Stimulated activated CD4-positive, alpha-beta T cell treated with anti-CD3 and anti-CD28 coated beads, TNF-alpha, amount 100 ng/mL, for 4 hours (primary cell): ENCODE measurements around the gene BNC2.
"Not testable (repeated sequence)": the region's sequence is repeated elsewhere in the genome, so short reads cannot be mapped to it uniquely, and the experiment has no call there.

ENCODE experiments used
- DNase-seq, 3 experiments: peaks; one replicate each; pipeline ENCODE4 v3.0.0-alpha.2; 2020; ENCODE audit warnings: low read depth in 3 of 3

BNC2 gene, protein sequence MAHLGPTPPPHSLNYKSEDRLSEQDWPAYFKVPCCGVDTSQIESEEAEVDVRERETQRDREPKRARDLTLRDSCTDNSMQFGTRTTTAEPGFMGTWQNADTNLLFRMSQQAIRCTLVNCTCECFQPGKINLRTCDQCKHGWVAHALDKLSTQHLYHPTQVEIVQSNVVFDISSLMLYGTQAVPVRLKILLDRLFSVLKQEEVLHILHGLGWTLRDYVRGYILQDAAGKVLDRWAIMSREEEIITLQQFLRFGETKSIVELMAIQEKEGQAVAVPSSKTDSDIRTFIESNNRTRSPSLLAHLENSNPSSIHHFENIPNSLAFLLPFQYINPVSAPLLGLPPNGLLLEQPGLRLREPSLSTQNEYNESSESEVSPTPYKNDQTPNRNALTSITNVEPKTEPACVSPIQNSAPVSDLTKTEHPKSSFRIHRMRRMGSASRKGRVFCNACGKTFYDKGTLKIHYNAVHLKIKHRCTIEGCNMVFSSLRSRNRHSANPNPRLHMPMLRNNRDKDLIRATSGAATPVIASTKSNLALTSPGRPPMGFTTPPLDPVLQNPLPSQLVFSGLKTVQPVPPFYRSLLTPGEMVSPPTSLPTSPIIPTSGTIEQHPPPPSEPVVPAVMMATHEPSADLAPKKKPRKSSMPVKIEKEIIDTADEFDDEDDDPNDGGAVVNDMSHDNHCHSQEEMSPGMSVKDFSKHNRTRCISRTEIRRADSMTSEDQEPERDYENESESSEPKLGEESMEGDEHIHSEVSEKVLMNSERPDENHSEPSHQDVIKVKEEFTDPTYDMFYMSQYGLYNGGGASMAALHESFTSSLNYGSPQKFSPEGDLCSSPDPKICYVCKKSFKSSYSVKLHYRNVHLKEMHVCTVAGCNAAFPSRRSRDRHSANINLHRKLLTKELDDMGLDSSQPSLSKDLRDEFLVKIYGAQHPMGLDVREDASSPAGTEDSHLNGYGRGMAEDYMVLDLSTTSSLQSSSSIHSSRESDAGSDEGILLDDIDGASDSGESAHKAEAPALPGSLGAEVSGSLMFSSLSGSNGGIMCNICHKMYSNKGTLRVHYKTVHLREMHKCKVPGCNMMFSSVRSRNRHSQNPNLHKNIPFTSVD

DNA sequence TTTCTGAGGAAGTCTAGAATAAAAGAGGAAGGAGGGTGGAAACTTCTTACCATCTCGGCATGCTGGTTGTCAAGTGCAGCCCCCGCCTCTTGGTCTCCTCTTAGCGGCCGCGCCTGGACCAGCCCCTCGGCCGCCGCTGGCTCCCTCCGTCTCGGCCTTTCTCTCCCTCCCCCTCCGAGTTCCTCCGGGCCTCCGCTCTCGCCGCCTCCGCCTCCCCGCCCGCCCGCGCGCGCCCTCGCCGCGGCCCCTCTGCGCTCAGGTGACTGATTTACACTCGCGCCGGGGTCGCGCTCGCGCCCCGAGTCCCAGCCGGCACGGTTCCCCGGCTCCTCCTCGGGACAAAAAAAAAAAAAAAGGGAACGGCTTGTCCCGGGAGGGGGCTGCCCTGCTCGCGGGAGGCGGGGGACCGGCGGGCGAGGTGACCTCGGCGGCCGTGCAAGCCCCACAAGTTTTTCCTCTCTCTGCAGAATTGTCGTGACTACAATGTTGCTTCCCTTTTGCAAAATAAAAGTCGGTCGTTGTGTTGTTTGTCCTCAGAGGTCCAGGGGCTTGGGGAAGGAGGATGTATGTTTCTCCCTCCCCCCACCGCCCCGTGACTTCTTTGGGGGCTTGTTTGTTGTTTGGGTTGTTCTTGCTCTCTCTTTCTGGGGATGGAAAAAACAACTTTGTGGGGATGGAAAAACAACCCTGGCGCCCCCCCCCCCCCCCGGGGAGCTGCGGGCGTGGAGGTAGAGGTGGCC, at the start of gene BNC2:
Gene BNC2 (minus strand): TSS at position 75 of the 740 bp plus-strand sequence. CDS start 22 bp downstream, at position 53.
- no peak for DNase-seq

DNA sequence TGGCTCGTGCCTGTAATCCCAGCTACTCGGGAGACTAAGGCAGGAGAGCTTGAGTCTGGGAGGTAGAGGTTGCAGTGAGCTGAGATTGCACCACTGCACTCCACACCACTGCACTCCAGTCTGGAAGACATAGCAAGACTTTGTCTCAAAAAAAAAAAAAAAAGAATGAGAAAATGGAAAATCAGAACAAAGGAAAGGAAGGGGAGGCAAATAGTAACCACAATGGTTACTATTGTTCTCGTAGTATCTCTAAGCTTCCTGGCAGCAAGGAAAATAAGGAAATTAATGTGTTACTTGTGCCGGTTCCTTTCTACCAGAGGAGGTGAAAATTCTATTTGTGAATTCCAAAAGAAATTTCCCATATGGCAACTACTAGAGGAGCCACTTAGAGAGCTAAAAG, 48.5 kb upstream of the BNC2 start:
- DNase-seq: no peak

DNA sequence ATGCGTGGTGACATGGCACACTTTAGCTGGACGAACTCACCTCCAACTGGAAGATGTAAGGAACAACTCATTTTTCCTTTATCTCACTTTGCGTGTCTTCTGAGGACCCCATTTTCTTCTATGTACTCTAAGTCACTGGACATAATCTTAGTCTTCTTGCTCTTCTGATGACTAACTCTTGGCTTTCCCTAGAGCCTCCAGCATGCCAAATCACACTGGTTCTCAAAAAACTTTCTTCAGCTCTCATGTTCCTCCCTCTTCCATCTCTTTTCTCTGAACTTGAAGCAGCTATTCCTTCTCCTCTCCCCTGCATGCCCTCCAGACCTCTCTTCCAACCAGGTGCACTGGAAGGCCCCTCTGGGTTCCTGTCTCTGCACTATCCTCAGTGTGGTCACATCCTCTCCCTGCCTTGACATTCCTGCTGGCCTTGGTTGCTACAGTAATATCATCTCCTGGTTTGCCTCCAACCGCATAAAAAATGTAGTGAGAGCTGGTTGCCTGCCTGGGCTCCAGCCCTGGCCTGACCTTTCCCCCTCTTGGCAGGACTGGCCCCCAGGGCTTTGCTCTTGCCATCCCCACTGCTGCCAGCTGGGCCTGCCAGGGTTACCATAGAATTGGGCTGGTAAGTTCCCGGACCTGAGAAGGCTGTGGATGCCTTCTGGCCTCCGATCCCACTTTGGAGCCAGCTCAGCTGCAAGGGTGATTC, 44.8 kb upstream of the BNC2 start:
- DNase-seq: no peak

DNA sequence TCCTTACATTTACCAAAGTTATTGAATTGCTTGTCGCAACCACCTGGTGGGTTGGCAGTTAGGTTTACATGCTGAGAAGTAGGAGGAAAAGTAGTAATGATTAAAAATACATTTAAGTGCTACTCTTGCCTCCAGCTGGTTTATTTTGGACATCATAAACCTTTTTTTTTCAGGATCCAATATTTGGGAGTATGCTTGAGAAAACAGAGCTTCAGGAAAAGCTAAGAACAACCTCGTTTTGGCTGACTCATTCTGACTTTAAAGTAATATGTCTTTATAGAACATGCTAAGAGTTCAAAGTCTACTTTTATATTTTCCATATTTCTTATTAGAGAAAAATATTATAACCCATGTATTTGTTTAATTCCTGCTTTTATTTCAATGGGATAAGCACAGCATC, 41.7 kb upstream of the BNC2 start:
- no peak for DNase-seq

DNA sequence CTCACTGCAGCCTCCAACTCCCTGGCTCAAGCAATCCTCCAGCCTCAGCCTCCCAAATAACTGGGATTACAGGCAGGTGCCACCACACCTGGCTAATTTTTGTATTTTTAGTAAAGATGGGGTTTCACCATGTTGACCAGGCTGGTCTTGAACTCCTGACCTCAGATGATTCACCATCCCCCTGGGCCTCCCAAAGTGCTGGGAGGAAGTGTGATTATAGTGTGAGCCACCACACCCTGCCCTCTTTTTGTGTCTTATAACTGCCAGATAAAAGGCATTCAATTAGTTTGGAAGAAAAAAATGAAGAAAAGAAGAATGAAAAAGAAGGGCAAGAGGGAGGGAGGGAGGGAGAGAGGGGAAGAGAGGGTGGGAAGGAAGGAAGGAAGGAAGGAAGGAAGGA, 37.7 kb upstream of the BNC2 start:
- not testable (repeated sequence) for DNase-seq

DNA sequence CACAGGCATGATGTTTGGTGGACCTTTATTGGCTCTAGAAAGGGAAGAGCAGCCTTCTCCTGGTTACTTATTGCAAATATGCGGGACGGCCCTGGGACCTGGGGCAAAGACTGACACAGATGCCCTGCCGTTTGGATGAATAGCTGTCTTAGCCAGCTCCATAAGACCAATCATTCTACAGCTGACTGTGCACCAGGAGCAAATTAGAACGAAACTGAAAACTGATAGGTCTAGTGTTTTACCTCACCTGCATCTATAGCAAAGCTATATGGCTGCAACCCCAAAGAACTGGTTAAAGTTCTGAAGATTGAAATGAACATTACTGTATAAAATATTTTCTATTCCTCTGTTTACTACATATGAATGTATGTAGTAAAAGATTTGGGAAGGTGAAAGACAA, 34.2 kb upstream of the BNC2 start:
- DNase-seq: no peak

DNA sequence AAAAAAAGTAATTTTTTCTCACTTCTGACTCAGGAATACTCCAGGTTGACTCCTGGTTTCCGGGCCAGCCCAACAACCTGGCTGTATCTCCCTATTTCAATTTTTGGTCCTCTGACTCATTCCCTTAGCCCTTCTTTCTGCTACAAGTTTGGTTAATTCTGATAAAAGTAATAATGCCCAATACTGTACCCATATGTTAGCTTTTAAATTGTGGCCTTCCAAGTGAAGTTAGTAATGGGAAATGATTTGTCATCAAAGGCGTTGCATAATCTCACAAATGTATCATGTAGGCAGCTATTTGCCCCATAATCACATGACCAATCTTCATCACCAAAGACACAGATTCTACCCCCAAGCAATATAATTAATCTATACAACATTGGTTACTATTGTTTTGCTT, 31.1 kb upstream of the BNC2 start:
- DNase-seq: no peak

DNA sequence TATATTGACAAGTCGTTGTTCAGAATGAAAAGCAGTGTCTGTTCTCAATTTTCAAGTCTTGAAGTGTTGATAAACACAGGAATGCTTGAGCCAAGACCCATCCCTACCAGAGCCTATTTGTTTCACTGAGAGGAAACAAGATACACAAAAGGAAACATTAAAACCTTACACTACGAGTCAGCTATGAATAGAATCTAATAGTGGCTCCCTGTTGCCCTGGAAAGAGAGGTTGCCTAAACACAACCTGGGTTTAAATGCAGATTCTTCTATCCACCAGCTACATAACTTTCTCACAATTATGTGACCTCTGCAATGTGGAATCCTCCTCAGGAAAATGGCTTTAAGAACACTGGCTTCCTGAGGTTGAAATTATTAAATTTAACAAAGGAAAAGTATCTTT, 29.1 kb upstream of the BNC2 start:
- no peak for DNase-seq

DNA sequence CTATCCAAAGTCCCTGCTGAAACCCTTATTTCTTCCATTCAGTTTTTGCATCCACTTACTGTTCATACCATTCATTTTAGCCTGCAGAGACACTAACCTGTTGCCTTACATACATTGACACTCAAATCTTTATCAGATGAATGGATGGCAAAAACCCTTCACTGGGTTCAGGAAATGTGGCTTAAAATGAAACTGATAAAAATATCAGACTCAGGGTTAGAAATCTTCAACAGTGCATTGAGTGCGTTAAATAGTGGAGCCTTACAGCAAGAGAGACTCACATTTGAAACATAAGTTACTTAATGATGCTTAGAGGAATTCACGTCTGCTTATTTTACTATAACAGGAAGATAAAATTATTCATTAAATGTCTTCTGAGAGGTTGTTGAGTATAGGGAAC, 28.0 kb upstream of the BNC2 start:
- no peak for DNase-seq

DNA sequence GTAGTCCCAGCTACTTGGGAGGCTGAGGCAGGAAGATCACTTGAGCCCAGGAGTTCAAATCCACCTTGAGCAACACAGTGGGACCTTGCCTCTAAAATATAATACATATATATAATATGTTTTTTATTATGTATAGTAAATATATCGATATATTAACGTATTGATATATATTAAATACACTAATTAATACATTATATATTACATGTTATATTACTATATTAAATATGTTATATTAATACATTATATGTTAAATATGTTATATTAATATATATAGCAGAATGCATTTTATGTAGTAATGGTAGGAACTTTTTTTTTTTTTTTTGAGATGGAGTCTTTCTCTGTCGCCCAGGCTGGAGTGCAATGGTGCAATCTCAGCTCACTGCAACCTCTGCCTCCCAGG, 18.1 kb upstream of the BNC2 start:
- DNase-seq: no peak

DNA sequence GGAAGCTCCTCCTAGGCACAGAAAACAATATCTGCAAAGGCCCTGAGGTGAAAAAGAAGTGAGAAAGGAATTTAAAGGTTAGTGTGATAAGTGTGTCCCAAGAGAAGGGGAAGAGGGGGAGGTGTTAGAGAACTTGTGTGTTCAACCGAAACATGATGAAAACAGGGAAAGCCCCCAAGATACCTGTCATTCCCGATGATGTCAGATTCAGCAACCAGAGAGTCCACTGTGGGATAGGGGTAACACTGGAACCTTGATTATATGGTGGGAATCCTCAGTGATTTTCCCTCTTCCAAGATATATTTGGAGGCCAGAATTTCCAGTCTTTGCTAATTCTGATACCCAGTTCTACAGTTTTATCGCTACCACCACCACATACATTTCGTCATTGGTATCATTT, 15.5 kb upstream of the BNC2 start:
- DNase-seq: no peak

DNA sequence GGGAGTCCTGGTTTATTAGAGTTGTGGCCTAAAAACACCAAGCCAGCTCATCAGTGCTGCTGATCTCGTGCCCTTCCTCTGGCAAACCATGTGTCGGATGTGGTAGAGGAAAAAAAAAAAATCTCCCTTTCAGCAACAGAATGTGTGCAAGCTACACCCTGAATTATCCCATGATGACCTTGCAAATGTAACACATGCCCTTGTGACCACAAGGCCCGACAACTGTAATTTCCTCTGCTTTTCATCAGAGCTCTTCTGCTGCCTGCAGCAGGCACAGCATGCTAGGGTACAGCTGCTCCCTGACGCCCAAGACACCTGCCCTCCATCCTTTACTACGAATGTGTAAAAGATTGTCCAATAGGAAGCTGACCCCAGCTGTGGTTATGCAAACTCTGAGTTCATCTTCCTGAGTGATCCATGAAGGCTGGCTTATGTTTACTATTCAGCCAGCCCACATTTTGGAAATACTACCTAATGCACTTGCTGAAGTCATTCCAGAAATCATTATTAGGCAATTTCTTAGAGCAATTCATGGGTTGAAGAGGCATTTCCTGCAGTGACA, 14.6 kb upstream of the BNC2 start:
- no peak for DNase-seq

DNA sequence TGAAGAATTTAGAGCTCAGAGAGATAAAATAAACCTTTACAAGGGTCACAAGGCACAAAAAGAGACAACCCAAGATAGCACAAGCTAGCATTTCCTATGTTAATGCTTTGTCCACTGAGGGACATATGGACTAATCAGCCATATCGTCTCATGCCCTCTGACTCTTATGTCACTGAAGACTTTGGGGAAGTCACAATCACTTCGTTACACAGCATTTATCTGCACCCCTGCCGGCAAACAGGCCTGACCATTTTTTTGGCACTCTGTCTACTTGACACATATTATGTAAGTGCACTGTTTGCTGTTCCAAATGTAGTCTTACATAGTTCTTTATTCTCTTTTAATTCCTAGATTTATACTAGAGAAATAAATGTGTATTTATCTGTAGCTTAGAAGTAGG, 13.9 kb upstream of the BNC2 start:
- DNase-seq: no peak

DNA sequence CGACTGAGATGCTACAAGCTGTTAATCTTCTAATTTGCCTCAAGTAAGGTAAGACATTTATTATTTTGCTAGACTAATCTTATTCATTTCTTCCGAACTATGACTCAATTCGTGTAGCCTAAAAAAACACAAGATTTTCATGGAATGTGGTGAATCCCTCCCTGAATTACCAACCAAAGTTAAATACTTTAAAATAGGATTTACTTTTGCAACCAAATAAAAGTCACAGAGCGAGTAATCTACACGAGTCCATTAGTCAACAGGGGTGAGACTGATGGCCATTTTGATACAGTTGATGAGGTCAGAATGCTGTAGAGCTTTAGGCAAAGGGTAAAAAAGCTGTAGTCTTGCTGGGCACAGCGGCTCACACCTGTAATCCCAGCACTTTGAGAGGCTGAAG, 13.1 kb upstream of the BNC2 start:
- no peak for DNase-seq

DNA sequence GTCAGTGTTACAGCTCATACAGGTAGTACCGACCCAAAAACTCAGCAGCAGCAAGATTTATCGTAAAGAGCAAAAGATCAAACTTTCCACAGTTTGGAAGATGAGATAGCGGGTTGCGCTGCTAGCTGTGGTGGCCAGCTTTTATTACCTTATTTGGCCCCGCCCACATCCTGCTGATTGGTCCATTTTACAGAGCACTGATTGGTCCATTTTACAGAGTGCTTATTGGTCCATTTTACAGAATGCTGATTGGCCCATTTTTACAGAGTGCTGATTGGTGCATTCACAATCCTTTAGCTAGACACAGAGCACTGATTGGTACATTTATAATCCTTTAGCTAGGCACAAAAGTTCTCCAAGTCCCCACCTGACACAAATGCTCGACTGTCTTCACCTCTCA, 12.0 kb upstream of the BNC2 start:
- not testable (repeated sequence) for DNase-seq

DNA sequence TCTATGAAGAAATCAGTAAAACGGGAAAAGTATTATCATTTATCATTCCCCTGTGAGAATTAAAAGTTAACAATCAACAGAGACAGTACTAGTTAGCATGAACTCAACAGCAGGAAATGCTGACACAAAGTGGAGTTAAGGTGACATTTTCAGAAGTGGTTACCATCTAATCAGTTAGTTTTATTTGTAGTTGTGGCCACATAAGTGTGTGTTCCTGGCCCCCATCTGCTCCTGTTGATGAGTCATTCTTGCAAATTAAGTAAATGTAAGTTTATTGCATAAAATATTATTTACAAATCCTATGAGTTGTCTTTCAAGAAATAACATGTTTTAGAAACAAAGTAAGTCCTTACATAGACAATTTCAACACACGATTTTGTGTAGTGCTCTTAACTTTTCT, 8.9 kb upstream of the BNC2 start:
- DNase-seq: no peak

DNA sequence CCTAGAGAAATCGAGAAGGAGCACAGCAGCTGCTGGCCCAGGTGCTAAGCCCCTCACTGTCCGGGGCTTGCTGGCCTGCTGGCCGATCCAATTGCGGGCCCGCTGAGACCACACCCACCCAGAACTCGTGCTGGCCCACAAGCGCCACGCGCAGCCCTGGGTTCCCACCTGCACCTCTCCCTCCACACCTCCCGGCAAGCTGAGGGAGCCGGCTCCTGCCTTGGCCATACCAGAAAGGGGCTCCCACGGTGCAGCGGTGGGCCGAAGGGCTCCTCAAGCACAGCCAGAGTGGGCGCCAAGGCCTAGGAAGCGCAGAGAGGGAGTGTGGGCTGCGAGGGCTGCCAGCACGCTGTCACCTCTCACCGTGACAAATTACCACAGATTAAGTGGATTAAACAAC, 6.8 kb upstream of the BNC2 start:
- no peak for DNase-seq

DNA sequence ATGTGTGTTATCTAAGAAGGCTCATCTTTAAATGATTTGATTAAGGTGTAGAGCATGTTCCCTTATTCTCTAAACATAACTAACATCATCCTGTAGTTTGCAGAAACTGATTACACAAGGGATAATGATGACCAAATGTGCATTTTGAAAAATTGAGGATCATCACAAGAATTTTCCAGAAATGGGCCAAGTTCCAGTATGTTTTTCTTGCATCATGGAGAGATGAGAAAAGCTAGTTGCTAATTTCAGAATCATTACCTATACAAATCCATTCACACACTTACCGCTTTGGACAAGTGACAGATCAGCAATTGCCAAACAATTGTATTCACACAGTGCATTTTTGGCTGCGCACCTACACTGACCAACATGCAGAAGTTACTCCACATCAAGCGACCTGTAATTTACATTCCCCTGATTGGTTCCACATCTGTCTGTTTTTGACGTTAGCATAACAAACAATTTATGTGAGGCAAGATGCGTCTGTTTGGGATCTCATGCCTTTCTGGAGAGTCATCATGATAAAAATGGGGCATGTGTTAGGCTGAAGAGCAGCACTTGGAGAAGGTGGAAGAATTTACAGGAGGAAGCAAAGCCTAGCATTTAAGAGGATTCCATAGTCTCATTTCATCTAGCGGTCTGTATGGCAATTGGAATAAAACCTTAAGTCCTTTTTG, 2.8 kb upstream of the BNC2 start:
- DNase-seq: no peak

DNA sequence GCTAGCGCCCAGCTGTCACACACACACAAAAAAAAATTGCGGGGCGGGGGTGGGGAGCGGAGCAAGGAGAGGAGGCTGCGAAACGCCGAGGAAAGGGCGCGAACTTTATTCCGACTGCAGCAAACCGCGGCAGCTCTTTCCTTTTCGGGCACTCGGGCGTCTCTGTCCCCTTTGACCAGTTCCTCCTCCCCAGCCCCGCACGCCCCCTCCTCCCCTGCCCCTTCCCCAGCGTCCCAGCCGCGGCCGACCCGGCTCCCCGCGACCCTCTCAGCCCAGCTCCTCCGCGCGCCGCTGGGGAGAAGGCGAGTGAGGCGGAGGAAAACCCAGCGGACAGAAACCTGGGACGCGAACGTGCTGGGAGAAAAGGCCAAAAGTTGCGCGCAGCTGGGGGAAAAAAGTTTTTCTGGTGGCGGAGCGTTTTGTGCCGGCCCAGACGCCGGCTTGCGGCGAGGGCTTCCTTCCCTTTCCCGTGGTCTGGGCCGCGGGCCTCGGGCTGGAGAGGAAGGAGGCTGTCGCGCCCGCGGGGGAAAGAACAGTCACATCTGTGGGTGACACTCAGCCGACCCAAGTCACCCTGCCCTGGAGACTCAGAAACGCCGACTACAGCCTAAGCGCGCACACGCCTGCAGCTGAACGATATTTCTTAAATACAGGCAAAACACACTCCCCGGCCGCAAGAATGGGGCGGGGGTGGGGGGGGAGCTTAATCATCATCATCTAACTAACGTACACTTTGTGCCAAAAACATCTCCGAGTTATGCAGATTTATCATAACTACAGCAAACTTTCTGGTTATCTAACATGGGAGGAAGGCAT, 1.1 kb upstream of the BNC2 start:
- no peak for DNase-seq
